Adipose tissue (tissue), 3 donors: Measurements from ENCODE around the gene TCEAL3. TPM values are rescaled to one million over a fixed set of nuclear protein-coding genes. Genes with fewer than 3 reads are reported as not detected.
"Not testable (repeated sequence)": the region's sequence is repeated elsewhere in the genome, so short reads cannot be mapped to it uniquely, and the experiment has no call there.

Experiments
- H3K27ac ChIP-seq: one replicate; pipeline ENCODE4 v1.5.1; 2013; ENCODE audit warnings: low read depth, low read length
- WGBS, 3 donors: extraction: QIAGEN DNeasy Blood & Tissue Kit; methylation state at CpG; one replicate each; pipeline ENCODE4 v1.1.7; 2013; 5-methylcytosine and 5-hydroxymethylcytosine counted together
- polyA plus RNA-seq, 3 donors: library from polyadenylated mRNA; stranded (reverse); fragments of 200-250 nt; gene quantifications; one replicate each; pipeline ENCODE4 v1.2.3, GENCODE V29; 2013
- donor health status: healthy with polysubstance abuse.
- donor health status: Bipolar disorder and iron deficiency.
- donor health status: healthy.

TCEAL3 gene
- polyA plus RNA-seq, 3 donors: 18.5 to 104 (median 18.8) TPM

DNA sequence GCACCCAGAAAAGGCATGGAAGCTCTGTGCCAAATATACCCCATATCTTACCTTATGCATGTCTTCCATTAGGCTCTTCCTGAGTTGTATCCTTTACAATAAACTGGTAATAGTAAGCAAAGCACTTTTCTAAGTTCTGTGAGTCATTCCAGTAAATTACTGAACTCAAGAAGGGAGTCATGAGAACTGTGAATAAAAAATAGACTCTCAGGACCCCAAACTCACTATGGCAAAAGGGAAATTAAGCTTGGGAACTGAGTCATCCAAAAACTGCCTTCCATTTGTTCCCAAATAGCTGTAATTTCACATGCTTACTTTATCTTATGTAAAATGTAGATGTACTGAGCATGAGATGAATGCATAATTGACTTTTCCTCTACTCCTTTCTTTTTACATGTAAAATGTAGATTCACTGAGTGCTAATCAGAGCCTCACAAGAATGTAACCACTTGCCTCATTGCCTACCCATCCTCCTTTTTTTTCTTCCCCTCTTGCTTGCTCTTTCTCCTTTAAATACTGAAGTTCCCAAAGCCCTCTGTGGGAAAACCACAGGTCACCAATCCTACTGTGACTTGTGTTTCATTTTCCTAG lies 8.1 kb downstream of the TCEAL3 start:
- H3K27ac ChIP-seq: no peak overlapping the region

DNA sequence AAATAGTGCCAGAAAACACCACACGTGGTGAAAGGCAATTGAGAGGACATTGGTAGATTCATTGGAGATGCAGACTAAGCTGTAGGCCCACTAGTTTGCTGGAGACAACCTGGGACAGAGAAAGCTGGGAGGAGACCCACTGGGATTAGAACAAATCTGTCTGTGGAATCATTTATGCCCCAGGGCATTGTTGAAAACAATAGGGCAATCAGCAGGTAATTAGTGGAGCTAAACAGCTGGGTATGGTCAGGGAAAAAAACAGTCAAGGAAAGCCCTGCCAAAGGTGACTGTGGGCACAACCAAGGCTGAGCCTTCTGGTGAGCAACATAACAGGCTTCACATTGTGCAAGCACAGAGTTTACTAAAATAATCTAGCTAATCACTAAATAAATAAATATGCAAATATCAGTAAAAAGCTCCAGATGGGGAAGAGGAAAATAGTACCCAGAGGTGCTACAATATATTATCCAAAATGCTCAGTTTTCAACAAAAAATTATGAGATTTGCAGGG lies 9.0 kb downstream of the TCEAL3 start:
- WGBS, 3 donors: 26 to 63% (median 30%) methylated on average over 1 of the region's 1 CpG
- H3K27ac ChIP-seq: no peak overlapping the region

- H3K27ac ChIP-seq: no peak overlapping the region
- 58 to 74% (median 61%) methylated on average over 3 to 4 of the region's 4 CpGs for WGBS, 3 donors
Observed at GRCh38 chrX:103624111-103624510, 16.3 kb downstream of the TCEAL3 start.

DNA sequence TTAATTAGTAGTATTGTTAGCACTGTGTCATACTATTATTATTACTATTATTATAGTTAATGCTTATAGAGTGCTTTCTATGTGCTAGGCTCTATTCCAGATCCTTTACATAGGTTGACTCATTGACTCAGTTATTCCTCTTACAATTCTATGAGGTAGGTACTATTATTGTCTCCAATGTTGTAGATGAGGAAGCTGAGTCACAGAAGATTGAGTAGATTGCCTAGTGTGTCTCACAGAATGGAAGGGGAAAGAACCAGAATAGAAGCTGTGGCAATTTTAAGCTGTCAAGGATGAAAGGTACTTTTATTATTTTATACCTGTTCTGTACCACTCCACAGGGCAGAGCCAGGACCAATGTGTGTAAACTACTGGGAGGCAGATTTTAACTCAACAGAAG lies 19.1 kb downstream of the TCEAL3 start:
- no peak overlapping the region for H3K27ac ChIP-seq

- WGBS, 3 donors: 2 to 25% (median 2%) methylated on average over 27 to 32 of the region's 32 CpGs
- H3K27ac ChIP-seq: peak within 1 kb of the TSS; percentile 38
Observed at GRCh38 chrX:103628386-103629317, 20.9 kb downstream of the TCEAL3 start, which contains the start of gene TCEAL1. Gene TCEAL1 (plus strand): TSS chrX:103628975. CDS start chrX:103629917, 942 bp downstream.

DNA sequence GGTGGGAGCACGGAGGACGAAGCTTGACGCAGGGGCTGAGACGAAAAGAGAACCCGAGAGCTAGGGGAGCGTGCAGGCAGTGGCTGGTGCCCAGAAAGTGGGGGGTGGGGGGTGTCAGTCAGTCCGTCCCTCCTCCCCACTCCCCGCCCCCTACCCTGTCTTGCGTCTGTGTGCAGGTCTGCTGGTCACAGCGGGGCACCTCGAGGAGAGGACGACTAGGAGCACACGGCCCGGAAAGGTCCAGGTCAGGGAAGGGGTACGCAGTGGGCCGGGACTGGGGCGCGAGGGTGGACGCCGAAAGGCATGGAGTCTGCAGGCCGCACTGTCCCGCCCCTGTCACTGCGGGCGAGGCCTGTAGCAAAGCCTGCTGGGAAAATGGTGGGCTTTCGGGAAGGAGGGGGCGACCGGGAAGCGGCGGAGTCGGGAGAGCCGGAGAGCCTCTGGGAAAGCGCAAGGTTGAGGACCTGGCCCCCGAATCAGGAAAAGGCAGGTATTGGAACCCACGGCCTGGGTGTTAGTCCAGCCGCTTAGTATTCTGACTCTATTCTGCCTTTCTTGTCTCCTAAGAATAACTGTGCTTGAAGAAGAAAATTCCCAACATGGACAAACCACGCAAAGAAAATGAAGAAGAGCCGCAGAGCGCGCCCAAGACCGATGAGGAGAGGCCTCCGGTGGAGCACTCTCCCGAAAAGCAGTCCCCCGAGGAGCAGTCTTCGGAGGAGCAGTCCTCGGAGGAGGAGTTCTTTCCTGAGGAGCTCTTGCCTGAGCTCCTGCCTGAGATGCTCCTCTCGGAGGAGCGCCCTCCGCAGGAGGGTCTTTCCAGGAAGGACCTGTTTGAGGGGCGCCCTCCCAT lies 21.8 kb downstream of the TCEAL3 start:
- 0 to 21% (median 0%) methylated on average over 31 to 49 of the region's 49 CpGs for WGBS, 3 donors
- peak overlapping the region; percentile 38 for H3K27ac ChIP-seq

GRCh38 chrX:103630171-103630511 lies 22.4 kb downstream of the TCEAL3 start:
- H3K27ac ChIP-seq: peak overlapping the region; percentile 38
- 9 to 44% (median 18%) methylated on average over 6 of the region's 6 CpGs for WGBS, 3 donors

- no peak overlapping the region for H3K27ac ChIP-seq
- 79 to 94% (median 92%) methylated on average over 5 of the region's 5 CpGs for WGBS, 3 donors
Observed at GRCh38 chrX:103631145-103631544, 23.4 kb downstream of the TCEAL3 start.

DNA sequence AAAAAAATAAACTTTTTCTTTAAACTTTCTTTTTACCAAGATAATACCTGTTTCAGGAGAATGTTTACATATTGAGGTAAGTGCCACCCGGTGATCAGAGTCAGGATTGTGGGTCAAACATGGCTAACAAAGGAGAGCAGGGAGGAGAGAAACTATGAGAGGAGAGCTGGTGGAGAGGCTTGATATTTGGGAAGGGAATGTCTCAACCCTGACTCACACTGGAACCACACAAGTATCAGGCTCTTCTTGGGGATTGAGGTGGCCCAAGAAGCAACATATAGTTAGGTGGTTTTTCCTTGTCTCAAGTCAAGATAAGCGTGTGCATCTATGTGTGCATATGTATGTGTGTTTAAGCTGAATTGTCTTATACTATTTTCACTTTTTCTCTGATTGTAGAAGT lies 27.7 kb downstream of the TCEAL3 start:
- no peak overlapping the region for H3K27ac ChIP-seq
- 62 to 85% (median 75%) methylated on average over 2 of the region's 2 CpGs for WGBS, 3 donors

GRCh38 chrX:103637604-103638338 lies 30.0 kb downstream of the TCEAL3 start:
- 63 to 92% (median 86%) methylated on average over 2 of the region's 2 CpGs for WGBS, 3 donors
- H3K27ac ChIP-seq: no peak overlapping the region

GRCh38 chrX:103638479-103639346 lies 30.9 kb downstream of the TCEAL3 start:
- 39 to 65% (median 43%) methylated on average over 5 to 6 of the region's 6 CpGs for WGBS, 3 donors
- H3K27ac ChIP-seq: not testable (repeated sequence)

DNA sequence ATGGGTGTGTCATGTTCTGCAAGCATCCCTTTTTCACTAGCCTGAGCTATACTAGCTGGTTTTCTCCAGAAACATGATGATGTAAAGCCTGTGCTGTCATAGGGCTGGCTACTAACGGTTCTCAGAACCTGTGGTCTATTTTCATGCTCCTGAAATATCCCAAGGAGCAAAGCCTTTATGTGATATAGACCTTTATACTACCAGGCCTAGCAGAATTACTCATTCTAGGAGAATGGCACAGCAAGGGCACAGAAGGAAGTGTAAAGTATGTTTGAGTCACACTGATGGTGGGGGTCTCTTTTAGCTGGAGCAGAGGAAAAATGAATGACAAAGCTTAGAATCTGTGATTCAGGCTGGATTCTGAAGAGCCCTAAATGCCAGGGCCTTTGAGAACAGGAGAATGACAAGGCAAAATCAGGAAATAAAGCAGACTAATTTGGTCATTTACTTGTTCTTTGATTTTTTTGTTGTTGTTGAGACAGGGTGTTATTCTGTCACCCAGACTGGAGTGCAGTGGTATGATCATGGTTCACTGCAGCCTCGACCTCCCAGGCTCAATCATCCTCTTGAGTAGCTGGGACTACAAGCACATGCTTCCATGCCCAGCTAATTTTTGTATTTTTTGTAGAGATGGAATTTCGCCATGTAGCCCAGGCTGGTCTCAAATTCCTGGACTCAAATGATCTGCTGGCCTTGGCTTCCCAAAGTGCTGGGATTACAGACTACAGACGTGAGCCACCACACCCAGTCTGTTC lies 32.8 kb downstream of the TCEAL3 start:
- H3K27ac ChIP-seq: no peak overlapping the region
- 60 to 88% (median 81%) methylated on average over 4 of the region's 4 CpGs for WGBS, 3 donors

DNA sequence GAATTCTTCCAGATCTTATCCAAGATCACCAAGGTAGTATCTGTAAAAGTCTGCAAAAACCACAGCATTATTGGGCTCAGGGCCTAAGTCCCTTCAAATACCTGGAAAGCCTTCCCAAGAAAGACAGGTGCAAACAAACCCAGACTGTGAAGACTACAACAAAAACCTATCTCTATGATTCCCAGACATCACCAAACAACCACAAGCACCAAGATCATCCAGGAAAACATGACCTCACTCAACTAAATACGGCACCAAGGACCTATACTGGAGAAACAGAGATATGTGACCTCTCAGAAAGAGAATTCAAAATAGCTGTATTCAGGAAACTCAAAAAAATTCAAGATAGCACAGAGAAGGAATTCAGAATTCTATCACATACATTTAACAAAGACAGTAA lies 36.4 kb downstream of the TCEAL3 start:
- no peak overlapping the region for H3K27ac ChIP-seq
- 64 to 89% (median 88%) methylated on average over 1 of the region's 1 CpG for WGBS, 3 donors

- WGBS, 3 donors: 80 to 95% (median 87%) methylated on average over 1 of the region's 1 CpG
- H3K27ac ChIP-seq: no peak overlapping the region
Observed at GRCh38 chrX:103647630-103648029, 39.9 kb downstream of the TCEAL3 start.

DNA sequence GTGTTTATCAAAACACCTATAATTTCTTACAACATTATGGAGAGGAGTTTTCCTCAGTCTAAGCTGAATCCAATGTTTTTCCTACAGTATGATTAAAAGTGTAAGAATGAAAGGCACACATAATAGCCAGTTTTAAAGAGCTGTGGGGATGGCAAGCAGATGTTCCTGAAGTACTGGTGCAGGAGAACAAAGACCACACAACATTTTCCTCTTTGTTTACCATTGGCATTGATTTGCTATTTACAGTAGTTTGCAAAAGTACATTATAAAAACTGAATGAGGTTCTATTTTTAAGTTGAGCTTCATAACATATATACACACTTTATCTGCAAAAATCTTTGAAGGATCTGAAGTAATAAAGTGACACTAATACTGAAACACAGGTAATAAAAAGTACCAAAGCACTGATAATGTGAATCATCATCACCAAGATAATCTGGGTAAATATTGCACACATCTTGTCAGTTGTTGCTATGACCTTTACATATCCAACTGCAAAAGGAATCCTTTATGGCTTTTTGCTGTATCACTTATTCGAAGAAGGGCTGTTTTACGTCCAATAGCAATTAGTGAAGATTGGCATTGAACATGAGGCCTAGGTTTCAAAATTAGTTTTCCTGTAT lies 43.5 kb downstream of the TCEAL3 start:
- 91 to 97% (median 93%) methylated on average over 2 of the region's 2 CpGs for WGBS, 3 donors
- no peak overlapping the region for H3K27ac ChIP-seq
